ENCODE results near the gene PKD1L1.
"Not testable (repeated sequence)": the region's sequence is repeated elsewhere in the genome, so short reads cannot be mapped to it uniquely, and the experiment has no call there.

Gene PKD1L1

GRCh38 chr7:47988496-47989386 is 40.5 kb upstream of the PKD1L1 start:
- TF ChIP-seq CTCF (IDR thresholded peaks at IDR 0.05; ENCODE audit: control insufficient read depth, insufficient read depth, low read depth, low read length, missing control alignments) = peak; percentile 52
- DNase-seq (ENCODE audit: low read depth) = no peak
- H3K4me3 ChIP-seq (ENCODE audit: control insufficient read depth, low read depth, low read length) = no peak overlapping the region

GRCh38 chr7:47982610-47983009 is 34.3 kb upstream of the PKD1L1 start:
- no peak for TF ChIP-seq CTCF (IDR thresholded peaks at IDR 0.05; ENCODE audit: control insufficient read depth, insufficient read depth, low read depth, low read length, missing control alignments)
- DNase-seq (ENCODE audit: low read depth) = no peak
- H3K4me3 ChIP-seq (ENCODE audit: control insufficient read depth, low read depth, low read length) = no peak overlapping the region

- H3K4me3 ChIP-seq (ENCODE audit: control insufficient read depth, low read depth, low read length); DNase-seq (ENCODE audit: low read depth): not testable (repeated sequence)
Observed at GRCh38 chr7:47980648-47981047, 32.4 kb upstream of the PKD1L1 start.

- H3K4me3 ChIP-seq (ENCODE audit: control insufficient read depth, low read depth, low read length) = peak overlapping the region; percentile 59
- no peak for DNase-seq (ENCODE audit: low read depth)
- TF ChIP-seq CTCF (IDR thresholded peaks at IDR 0.05; ENCODE audit: control insufficient read depth, insufficient read depth, low read depth, low read length, missing control alignments) = no peak
Observed at GRCh38 chr7:47979832-47980181, 31.5 kb upstream of the PKD1L1 start.

- TF ChIP-seq CTCF (IDR thresholded peaks at IDR 0.05; ENCODE audit: control insufficient read depth, insufficient read depth, low read depth, low read length, missing control alignments) = no peak
- DNase-seq (ENCODE audit: low read depth) = peak; percentile 28
- H3K4me3 ChIP-seq (ENCODE audit: control insufficient read depth, low read depth, low read length) = peak within 1 kb of the TSS; percentile 59
Observed at GRCh38 chr7:47979145-47979831, 31.0 kb upstream of the PKD1L1 start, which contains the start of gene HUS1. Gene HUS1, minus strand, starts transcription at chr7:47979615. Its CDS starts 96 bp downstream, at chr7:47979519.

- H3K4me3 ChIP-seq (ENCODE audit: control insufficient read depth, low read depth, low read length) = peak overlapping the region; percentile 59
- TF ChIP-seq CTCF (IDR thresholded peaks at IDR 0.05; ENCODE audit: control insufficient read depth, insufficient read depth, low read depth, low read length, missing control alignments) = no peak
- DNase-seq (ENCODE audit: low read depth) = no peak
Observed at GRCh38 chr7:47978790-47979144, 30.5 kb upstream of the PKD1L1 start.

GRCh38 chr7:47973739-47974138 is 25.5 kb upstream of the PKD1L1 start:
- TF ChIP-seq CTCF (IDR thresholded peaks at IDR 0.05; ENCODE audit: control insufficient read depth, insufficient read depth, low read depth, low read length, missing control alignments) = no peak
- no peak overlapping the region for H3K4me3 ChIP-seq (ENCODE audit: control insufficient read depth, low read depth, low read length)
- DNase-seq (ENCODE audit: low read depth) = no peak

Data from AG09309 (cell line).